NCI-H2081 treated with DMSO at 0.1 percent for 48 hours (cell line): ENCODE measurements around the gene GNG8.

Experiments used
- DNase-seq: peaks from one replicate; lab custom pipeline; 2025; lab: John Stamatoyannopoulos, UW

Gene GNG8

GRCh38 chr19:46618670-46619231, 17.3 kb downstream of the GNG8 start:
- no peak for DNase-seq

GRCh38 chr19:46617601-46618000, 18.4 kb downstream of the GNG8 start:
- DNase-seq, result no peak

- DNase-seq, result no peak
Observed at GRCh38 chr19:46616631-46617322, 19.2 kb downstream of the GNG8 start.

GRCh38 chr19:46615966-46616365, 20.0 kb downstream of the GNG8 start:
- no peak for DNase-seq

- DNase-seq, result no peak
Observed at GRCh38 chr19:46614114-46614722, 21.8 kb downstream of the GNG8 start.

GRCh38 chr19:46613525-46613924, 22.5 kb downstream of the GNG8 start:
- DNase-seq, result no peak

GRCh38 chr19:46611776-46612175, 24.2 kb downstream of the GNG8 start:
- DNase-seq, result no peak

- no peak for DNase-seq
Observed at GRCh38 chr19:46610851-46611770, 24.9 kb downstream of the GNG8 start.

GRCh38 chr19:46610413-46610775, 25.6 kb downstream of the GNG8 start:
- DNase-seq, result no peak

GRCh38 chr19:46609511-46610412, 26.2 kb downstream of the GNG8 start:
- DNase-seq, result no peak

GRCh38 chr19:46608581-46609345, 27.2 kb downstream of the GNG8 start:
- DNase-seq, result no peak

- DNase-seq, result no peak
Observed at GRCh38 chr19:46608178-46608577, 27.8 kb downstream of the GNG8 start.

- DNase-seq, result no peak
Observed at GRCh38 chr19:46607448-46607841, 28.6 kb downstream of the GNG8 start.

GRCh38 chr19:46606681-46607447, 29.1 kb downstream of the GNG8 start:
- DNase-seq, result no peak

- DNase-seq, result no peak
Observed at GRCh38 chr19:46606019-46606418, 30.0 kb downstream of the GNG8 start.

GRCh38 chr19:46605356-46605821, 30.6 kb downstream of the GNG8 start:
- DNase-seq, result no peak

- no peak for DNase-seq
Observed at GRCh38 chr19:46604781-46605355, 31.1 kb downstream of the GNG8 start.

GRCh38 chr19:46603752-46604231, 32.2 kb downstream of the GNG8 start:
- DNase-seq, result no peak

- DNase-seq, result no peak
Observed at GRCh38 chr19:46603195-46603637, 32.8 kb downstream of the GNG8 start.
